HFFc6 (cell line): Measurements from ENCODE around the gene VEZT. TPM values are rescaled to one million over a fixed set of nuclear protein-coding genes. Genes with fewer than 3 reads are reported as not detected.
A peak's percentile ranks its signal among the peaks of the same experiment; 100 is the strongest.
"Not testable (repeated sequence)": the region's sequence is repeated elsewhere in the genome, so short reads cannot be mapped to it uniquely, and the experiment has no call there.

Experiments used
- DNase-seq: peaks from one replicate; pipeline ENCODE4 v3.0.0-alpha.2; 2018
- H3K27ac Mint-ChIP-seq: 2 replicates; pipeline ENCODE4 v1.8.0; 2020; ENCODE audit warnings: mild to moderate bottlenecking, mixed read lengths
- H3K27me3 Mint-ChIP-seq: 2 replicates; pipeline ENCODE4 v1.8.0; 2021; ENCODE audit warnings: mild to moderate bottlenecking, moderate library complexity, mixed read lengths; ENCODE audit not compliant: insufficient read depth
- H3K36me3 Mint-ChIP-seq: 2 replicates; pipeline ENCODE4 v1.8.0; 2021; ENCODE audit warnings: low read depth, mixed read lengths
- H3K4me1 Mint-ChIP-seq: 2 replicates; pipeline ENCODE4 v1.8.0; 2020; ENCODE audit warnings: low read depth, mixed read lengths
- H3K4me3 Mint-ChIP-seq: 2 replicates; pipeline ENCODE4 v1.8.0; 2020; ENCODE audit warnings: mild to moderate bottlenecking, moderate library complexity, mixed read lengths
- H3K9me3 Mint-ChIP-seq: 2 replicates; pipeline ENCODE4 v1.8.0; 2020; ENCODE audit warnings: mild to moderate bottlenecking, mixed read lengths
- CTCF ChIP-seq: fragments of 200-600 bp; sonication (generic); IDR thresholded peaks from 2 replicates; pipeline ENCODE4 v1.5.0; 2021; ENCODE audit warnings: antibody characterized with exemption, mild to moderate bottlenecking
- total RNA-seq, 6 experiments: library from RNA; stranded (reverse); fragmentation: NEBNext Ultra II Directional; extraction: Animal tissue kit (Norgen Biotek cat#: 25700); gene quantifications; 2 replicates in 1 of 6; 3 replicates in 5 of 6; pipeline ENCODE4 v1.2.3, GENCODE V29; 2021

VEZT gene
- total RNA-seq, 6 experiments from 2014 or later = 61.8 to 69.0 (median 66.2) TPM

GRCh38 chr12:95312656-95313055 lies 95.0 kb downstream of the VEZT start:
- Mint-ChIP-seq H3K9me3 (no peaks in the 10 kb centered on the region), H3K4me1 (peaks cover 9% of the 10 kb centered on the region), H3K27me3 (peaks cover 2% of the 10 kb centered on the region), H3K27ac (no peak overlapping the region), H3K4me3 (no peak overlapping the region), H3K36me3 (peaks cover 20% of the 10 kb centered on the region)
- DNase-seq = no peak
- no peak for TF ChIP-seq CTCF

DNA sequence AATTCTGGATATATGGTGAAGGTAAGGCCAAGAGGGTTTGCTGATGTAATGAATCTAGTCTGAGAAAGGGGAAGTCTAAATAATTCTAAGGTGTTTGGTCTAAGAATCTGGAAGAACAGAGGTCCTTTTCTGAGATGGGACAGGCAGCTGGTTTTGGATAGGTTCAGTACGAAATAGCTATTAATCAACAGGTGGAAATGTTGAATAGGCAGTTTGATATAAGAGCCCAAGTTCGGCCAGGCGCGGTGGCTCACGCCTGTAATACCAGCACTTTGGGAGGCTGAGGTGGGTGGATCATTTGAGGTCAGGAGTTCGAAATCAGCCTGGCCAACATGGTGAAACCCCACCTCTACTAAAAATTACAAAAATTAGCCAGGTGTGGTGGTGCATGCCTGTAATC lies 97.1 kb downstream of the VEZT start:
- not testable (repeated sequence) for H3K36me3 Mint-ChIP-seq, H3K4me3 Mint-ChIP-seq, DNase-seq, H3K27ac Mint-ChIP-seq, H3K9me3 Mint-ChIP-seq, H3K27me3 Mint-ChIP-seq
- peaks cover 24% of the 10 kb centered on the region for H3K4me1 Mint-ChIP-seq

- Mint-ChIP-seq H3K36me3 (no peaks in the 10 kb centered on the region), H3K4me1 (peaks cover 37% of the 10 kb centered on the region), H3K27ac (no peak overlapping the region), H3K9me3 (no peaks in the 10 kb centered on the region), H3K4me3 (no peak overlapping the region), H3K27me3 (peaks cover 2% of the 10 kb centered on the region)
- DNase-seq = no peak
- TF ChIP-seq CTCF = no peak
Observed at GRCh38 chr12:95316798-95317197, 99.2 kb downstream of the VEZT start.

- peak; percentile 57 for DNase-seq
- H3K4me3 Mint-ChIP-seq = no peak overlapping the region
- H3K27me3 Mint-ChIP-seq = peaks cover 2% of the 10 kb centered on the region
- H3K36me3 Mint-ChIP-seq = no peaks in the 10 kb centered on the region
- H3K4me1 Mint-ChIP-seq = peaks cover 50% of the 10 kb centered on the region
- TF ChIP-seq CTCF = no peak
- no peaks in the 10 kb centered on the region for H3K9me3 Mint-ChIP-seq
- H3K27ac Mint-ChIP-seq = peak overlapping the region; percentile 71
Observed at GRCh38 chr12:95318071-95318545, 100.5 kb downstream of the VEZT start.

DNA sequence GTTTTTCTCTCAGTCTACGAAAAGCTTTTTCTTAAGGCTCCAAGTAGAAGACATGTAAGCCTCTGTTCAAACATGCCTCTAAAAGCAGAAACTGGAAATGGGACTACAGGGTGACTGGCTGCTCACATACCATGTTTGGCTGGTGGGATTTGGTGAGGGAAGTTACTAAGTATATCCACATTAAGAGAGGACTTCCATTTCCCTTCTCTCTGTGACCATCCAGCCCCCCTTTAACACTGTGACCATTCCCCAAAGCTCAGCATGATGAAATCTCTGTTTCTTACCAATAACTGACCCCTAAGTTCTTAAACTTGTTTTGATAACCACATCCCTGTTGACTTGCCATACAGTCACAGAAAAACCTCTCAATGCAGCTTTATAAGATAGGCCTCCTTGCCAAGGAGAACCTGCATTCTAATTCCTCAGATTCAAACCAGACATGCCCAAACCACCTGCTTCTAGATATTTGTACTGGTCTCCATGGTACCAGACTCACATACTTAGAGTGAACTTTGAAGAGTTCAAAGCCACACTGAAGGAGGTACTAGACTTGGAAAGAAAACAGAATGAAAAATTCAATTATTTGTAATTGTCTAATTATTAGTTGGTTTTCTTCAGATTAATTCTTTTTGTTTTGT lies 102.2 kb downstream of the VEZT start:
- H3K9me3 Mint-ChIP-seq = no peaks in the 10 kb centered on the region
- TF ChIP-seq CTCF = no peak
- H3K4me3 Mint-ChIP-seq = no peak overlapping the region
- H3K27me3 Mint-ChIP-seq = no peaks in the 10 kb centered on the region; the same call in 1 of the 2 replicates
- no peak for DNase-seq
- H3K36me3 Mint-ChIP-seq = no peaks in the 10 kb centered on the region
- peaks cover 61% of the 10 kb centered on the region for H3K4me1 Mint-ChIP-seq
- H3K27ac Mint-ChIP-seq = no peak overlapping the region

- Mint-ChIP-seq H3K9me3 (no peaks in the 10 kb centered on the region), H3K27ac (peak overlapping the region; percentile 68), H3K4me1 (peaks cover 56% of the 10 kb centered on the region), H3K36me3 (no peaks in the 10 kb centered on the region), H3K4me3 (peak overlapping the region; percentile 23; the same call in 1 of the 2 replicates), H3K27me3 (no peaks in the 10 kb centered on the region; the same call in 1 of the 2 replicates)
- no peak for DNase-seq
- TF ChIP-seq CTCF = no peak
Observed at GRCh38 chr12:95321516-95322246, 104.1 kb downstream of the VEZT start.
